ENCODE results near the gene GAP43.

GAP43 gene

DNA sequence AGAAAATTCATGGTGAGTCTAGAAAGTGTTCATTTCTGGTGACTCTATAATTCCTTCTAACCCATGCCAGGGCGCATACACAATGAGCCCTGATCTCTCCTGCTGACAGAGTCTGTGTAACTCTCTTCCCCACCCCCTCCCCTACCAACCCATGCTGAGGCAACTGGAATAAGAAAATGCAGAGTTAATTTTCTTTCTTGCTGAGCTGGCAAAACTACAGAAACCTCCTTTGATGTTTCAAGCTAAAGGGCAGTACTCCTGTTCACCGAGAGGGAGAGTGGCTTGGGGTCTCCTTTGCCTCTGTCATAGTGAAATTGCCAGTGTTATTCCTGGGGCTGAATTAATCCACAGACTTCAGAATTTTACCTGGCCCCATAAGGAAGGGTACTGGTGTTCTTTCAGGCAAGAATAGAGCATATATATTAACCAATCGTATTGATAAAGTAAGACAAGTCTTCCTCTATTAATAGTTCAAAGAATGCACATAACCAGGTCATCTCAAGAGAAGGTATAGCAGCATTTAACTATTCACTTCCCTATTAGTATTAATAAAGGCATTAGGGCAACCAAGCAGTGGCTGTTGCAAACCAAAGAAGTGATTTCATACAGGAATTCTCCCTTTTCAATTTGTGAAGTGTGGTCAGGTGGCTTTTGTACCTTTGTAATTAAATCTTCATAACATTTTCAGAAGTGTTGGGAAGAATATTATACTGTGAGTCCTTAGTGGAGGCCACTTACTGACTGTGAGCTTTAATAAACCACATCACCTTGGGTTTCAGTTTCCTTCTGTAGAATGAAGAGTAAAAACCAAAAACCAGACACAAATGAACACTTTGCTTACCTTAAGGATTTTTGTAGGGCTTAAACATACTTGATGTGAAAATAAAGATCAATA, 4.1 kb downstream of the GAP43 start:
- DNase-seq, result no peak

DNA sequence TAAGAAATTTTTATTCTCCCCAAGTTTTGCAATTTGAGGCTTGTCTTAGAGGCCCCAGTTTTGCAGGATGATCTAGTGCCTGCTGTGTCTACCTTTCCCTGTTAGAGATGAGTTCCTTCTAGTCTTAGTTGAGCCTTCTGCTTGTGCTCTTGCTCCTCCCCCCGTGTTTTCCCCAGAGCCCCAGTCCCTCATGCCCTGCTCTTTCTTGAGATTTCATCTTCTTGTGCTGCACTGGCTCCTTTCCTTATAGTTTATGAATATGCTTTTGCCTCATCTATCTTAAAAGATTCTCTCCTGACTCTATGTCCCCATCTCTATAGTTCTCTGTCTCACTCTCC, 4.7 kb downstream of the GAP43 start:
- no peak for DNase-seq

GRCh38 chr3:115630850-115631249, 7.5 kb downstream of the GAP43 start:
- DNase-seq, result no peak

GRCh38 chr3:115632026-115632425, 8.7 kb downstream of the GAP43 start:
- DNase-seq, result no peak

DNA sequence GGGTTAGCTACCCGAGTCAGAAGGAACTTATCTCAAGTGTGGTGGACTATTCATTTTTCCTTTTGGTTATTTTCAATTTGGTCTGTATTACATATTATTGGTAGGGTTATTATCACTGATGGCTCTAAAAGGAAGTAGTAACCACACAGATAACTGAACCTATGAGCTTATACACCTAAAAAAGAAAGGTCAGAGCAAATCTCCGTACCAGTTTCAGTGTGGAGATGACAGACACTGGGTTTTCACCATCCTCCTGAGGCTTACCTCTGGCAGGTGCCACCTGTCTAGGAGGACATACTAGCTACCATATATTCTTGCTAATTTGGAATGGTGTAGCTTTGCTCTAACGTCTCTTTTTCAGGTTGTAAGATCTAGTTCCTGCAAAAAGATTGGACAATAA, 10.2 kb downstream of the GAP43 start:
- no peak for DNase-seq

DNA sequence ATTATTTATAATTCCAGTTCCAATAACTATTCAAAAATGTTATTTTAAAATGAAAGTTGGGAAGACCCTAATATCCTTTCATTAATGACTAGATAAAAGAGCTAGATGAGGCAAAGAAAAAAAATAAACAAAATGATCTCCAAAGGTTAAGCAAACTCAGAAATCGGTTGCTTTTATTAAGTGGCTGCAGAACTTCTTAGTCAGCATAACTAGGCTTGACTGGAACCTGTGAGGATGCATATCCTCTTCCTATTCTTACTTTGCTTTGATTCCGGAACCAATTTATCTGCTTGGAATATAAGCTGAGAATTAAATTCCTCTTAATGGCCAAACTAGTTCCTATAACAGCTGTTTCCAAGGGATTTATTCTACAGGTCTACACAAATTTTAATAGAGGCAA, 10.7 kb downstream of the GAP43 start:
- no peak for DNase-seq

DNA sequence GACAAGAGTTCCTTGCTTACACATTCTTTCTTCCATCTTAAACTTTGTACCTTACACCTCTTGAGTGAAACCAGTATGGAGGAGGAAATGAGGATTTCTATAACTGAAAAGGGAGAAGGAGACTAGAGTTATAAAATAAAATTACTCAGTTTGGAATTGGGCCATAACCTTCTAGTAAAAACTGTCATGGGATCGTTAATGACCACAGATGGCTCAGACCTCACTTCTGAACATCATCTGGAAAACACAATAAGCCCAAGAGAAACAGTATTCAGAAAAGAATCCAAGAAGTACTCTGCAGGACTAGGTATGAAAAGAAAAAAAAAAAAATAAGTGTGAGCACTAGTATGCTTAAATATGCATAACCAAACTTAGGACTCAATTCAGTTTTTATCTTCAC, 12.1 kb downstream of the GAP43 start:
- no peak for DNase-seq

DNA sequence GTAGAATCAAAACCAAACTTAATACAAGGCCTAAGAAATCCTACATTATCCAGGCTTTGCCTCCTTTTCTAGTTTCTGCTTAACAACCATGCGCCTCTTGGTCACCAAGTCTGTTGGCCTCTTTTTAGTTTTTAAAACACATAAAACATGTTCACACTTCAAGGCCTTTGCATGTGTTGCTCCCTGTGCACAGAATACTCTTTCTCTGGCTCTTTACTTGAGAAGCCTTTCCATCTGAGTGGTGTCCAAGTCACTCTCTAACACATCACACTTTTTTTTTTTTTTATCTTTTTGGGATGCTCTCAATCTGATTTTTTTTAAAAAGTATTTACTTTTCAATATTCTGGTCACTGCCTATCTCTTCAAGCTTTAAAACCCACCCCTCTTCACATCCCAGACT, 14.9 kb downstream of the GAP43 start:
- DNase-seq, result no peak

DNA sequence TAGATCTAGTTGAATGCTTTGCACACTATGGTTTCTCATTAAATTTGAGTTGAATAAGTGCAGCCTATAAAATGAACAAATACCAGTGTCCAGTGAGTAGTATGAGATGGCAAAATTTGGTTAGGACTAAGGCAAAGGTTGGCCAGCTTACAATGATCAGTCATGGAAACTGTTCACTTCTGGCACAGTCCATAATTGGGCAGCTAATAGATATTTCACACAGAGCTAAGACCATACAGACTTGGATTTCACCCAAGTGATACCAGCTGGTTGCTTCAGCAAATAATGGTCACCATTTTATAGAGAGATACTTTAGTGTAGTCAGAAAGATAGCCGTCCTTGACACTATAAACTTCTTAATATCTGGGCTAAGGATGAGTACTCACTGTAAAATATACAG, 15.7 kb downstream of the GAP43 start:
- no peak for DNase-seq

DNA sequence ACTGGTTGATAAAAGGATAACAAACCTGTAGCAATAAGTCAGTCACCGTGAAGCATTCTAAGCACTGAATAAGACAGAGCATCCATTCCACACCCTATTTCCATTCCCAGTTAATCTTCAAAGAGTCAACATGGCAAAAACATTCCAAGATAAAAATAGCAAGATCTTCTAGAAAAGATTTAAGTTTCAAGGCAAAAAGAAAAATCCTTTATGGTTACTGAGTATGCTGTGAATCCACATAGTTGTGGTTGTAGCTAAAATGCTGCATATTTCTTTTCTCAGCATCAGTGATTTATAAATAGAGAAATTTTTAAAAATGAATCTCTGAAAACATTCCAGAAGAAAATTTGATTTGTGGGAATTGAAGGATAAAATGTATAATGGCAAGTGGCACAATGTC, 21.1 kb downstream of the GAP43 start:
- DNase-seq, result no peak

DNA sequence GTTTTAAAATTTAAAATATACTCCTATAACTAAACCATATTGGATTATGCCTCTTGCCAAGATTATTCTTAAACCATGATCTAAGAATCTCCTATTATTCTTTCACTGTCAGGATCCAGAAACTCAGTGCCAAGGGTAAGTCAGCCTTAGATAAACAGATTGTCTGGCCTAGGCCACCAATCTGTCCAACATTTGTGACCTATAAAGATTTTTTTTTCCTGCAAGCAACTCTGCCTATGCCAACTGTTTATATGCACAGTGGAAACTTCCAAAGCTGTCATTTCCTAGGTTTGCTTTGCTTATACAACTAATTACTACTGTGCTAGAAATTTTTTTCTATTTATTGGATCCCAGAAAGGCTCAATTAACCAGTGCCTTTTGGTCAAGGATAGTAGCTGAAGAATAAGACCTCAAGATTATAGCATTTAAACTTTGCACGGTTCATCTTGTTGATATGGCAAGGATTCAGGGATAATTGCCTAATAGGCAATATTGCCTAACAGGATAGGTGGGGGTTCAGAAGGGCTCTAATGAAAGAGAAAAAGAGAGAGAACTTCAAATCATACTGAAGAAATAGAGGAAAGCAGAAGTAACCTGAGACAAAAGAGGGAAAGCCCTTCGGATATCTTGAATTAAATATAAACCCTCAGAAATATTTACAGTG, 22.8 kb downstream of the GAP43 start:
- DNase-seq, result no peak

- DNase-seq, result peak in 1 of 2 donors; percentile 12
These were observed 25.2 kb downstream of the GAP43 start for GRCh38 chr3:115648559-115648958.

GRCh38 chr3:115651087-115651486, 27.8 kb downstream of the GAP43 start:
- DNase-seq, result no peak

GRCh38 chr3:115651599-115651998, 28.3 kb downstream of the GAP43 start:
- DNase-seq, result no peak

- no peak for DNase-seq
These were observed 29.4 kb downstream of the GAP43 start for GRCh38 chr3:115652738-115653137.

DNA sequence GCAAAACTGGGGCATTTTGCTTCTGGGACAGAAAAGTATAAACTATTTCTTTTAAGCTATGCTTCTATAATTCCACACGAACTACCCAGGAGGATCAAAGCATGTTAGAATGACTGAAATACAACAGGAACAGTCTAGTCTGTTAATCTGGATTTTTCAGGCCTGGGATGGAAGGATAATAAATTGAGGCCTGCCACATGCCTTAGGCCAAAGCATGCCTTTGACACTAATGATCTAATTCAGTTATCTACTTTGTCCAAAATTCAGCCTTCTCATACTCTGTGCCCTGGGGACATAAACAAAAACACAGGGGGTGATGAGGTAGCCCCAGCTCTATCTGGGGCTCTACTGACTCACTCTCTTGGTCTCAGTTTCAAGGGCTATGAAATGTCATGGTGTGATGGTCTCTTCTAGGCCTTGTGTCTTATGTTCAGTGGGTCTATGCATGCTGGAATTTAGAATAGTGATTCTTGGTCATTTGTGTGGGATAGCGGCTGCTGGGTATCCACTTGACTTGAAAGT, 32.5 kb downstream of the GAP43 start:
- DNase-seq, result no peak

DNA sequence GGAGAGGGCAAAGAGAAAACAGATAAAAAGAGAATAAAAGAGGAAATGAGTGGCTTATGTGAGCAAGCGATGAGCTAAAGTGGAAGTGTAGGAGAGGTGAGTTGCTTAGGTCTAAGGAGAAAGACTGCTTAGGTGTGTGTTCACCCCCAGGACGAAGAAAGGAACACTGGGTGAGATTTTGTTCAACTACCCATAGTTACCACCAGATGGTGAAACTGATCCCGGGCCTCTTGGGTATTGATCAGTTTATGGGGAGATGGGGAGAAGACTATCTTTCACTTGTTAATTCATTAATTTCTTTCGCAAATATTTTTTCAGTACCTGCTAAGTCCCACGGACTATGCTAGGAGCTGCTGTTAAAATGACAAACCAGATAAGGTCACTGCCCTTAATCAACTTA, 33.9 kb downstream of the GAP43 start:
- no peak for DNase-seq

- no peak for DNase-seq
These were observed 34.7 kb downstream of the GAP43 start for GRCh38 chr3:115658032-115658336.

GRCh38 chr3:115658337-115659181, 35.2 kb downstream of the GAP43 start:
- peak; percentile 55 to 59 for DNase-seq

DNA sequence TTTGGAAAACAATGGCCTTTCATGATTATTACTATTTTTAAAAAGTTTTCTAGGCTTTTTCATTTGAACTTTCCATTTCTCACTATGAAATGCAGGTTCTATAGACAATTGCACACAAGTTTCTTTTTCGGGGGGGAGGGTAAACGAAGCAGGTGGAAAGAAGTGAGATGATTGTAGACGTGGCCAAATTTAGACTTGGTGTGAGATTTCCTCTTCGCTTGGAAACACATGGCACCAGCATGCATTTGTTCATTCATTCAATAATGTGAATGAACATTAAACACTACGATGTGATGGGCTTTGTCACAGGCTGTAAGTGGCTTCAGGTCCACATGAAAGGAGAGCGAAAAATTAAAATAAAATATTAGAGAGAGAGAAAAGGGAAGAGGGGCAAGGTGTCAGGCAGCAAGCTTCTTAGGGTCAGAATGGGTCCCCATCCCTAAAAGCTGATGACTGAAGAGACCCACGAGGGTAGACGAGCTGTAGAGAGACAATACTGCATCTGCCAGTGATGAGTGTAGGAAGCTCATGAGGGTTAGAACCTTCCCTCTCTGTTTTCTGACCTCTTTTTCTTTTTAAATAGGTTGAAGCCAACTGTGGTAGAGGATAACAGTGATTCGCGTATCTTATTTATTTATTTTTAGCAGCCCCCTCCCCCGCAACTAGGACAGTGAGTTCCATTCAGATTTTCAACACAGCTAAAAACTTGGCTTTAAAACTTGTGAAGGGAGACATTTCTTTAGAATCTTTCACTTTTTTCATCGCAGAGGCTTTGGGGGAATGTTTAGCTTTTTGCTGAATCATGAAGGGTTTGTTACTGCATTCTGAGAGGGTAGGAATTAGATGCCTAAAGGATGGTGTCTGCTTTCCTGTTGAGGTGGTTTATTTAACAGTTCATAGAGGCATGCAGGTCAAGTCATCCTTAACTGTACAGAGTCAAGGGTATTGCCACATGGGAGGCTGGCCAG, 36.2 kb downstream of the GAP43 start:
- DNase-seq, result no peak

DNA sequence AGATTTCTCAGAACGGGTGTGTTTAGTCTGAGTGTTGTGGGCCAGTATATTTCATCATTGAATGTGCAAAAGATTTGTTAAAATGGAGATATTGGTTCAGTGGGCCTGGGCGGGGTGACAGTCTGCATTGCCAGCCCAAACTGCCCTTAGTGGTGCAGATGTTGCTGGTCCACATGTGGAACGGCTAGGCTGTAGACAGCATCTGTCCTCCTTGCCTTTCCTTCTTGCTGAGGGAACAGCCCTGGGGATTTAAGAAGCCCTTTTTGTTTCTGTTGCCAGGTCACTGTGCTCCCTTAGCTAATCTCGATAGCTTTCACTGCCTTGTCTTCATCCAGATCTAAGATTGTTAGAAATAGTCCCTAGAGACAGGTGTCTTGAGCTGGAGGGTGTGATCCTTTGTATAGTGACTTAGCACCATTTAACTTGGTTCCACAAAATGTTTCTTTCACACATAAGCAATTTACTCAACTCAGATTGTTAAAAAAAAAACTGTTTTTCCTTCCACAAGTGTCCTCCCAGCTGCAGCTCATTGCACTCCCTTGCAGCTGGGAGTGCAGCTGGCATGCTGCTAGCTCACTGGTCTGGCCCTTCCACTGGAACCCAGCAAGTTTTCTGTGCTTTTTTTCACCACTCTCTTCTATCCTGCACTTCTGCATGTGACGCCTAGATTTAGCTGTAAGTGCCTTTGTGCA, 37.5 kb downstream of the GAP43 start:
- DNase-seq, result no peak

- no peak for DNase-seq
These were observed 39.0 kb downstream of the GAP43 start for GRCh38 chr3:115662356-115662755.
